A673 (cell line): ENCODE measurements around the gene SYK.

Experiments used
- CTCF ChIP-seq: fragments of 300-800, 200-600 bp; sonication (generic); conservative IDR thresholded peaks from 2 replicates; pipeline ENCODE4 v1.5.1; 2017; ENCODE audit warnings: low read depth, mild to moderate bottlenecking, antibody characterized with exemption, low read length, moderate library complexity, mixed read lengths
- EZH2 ChIP-seq: fragments of 200-600 bp; sonication (generic); IDR thresholded peaks from 2 replicates; pipeline ENCODE4 v1.6.1; 2017; ENCODE audit warnings: borderline replicate concordance, low read depth, mild to moderate bottlenecking, mixed read lengths, antibody characterized with exemption, low read length; ENCODE audit not compliant: poor library complexity, severe bottlenecking

GRCh38 chr9:90793729-90794128, 7.9 kb upstream of the SYK start:
- TF ChIP-seq CTCF (no peak), EZH2 (no peak)
